GM21528 (cell line): ENCODE results near the gene CCM2.

Experiments
- ATAC-seq: cut with Tn5 transposase; IDR thresholded peaks from one replicate; pipeline ENCODE4 v1.9.1; 2021; ENCODE audit warnings: mild to moderate bottlenecking, moderate library complexity; ENCODE audit not compliant: unreplicated experiment, low FRiP score

CCM2 gene

GRCh38 chr7:45075871-45076796 lies 76.1 kb downstream of the CCM2 start:
- no peak for ATAC-seq

- no peak for ATAC-seq
These were observed 76.9 kb downstream of the CCM2 start for GRCh38 chr7:45076946-45077345.

GRCh38 chr7:45077579-45077978 lies 77.6 kb downstream of the CCM2 start:
- ATAC-seq = no peak

- ATAC-seq = no peak
These were observed 78.2 kb downstream of the CCM2 start for GRCh38 chr7:45078125-45078681.

GRCh38 chr7:45080265-45080957 lies 80.4 kb downstream of the CCM2 start:
- ATAC-seq = no peak

- no peak for ATAC-seq
These were observed 81.1 kb downstream of the CCM2 start for GRCh38 chr7:45080958-45081669.

- no peak for ATAC-seq
These were observed 81.6 kb downstream of the CCM2 start for GRCh38 chr7:45081670-45081974.

GRCh38 chr7:45082031-45082830 lies 82.2 kb downstream of the CCM2 start:
- ATAC-seq = no peak

GRCh38 chr7:45082831-45083331 lies 82.9 kb downstream of the CCM2 start:
- no peak for ATAC-seq

- no peak for ATAC-seq
These were observed 84.3 kb downstream of the CCM2 start for GRCh38 chr7:45084336-45084735.

GRCh38 chr7:45084901-45085618 lies 85.1 kb downstream of the CCM2 start:
- ATAC-seq = no peak

- no peak for ATAC-seq
These were observed 85.7 kb downstream of the CCM2 start for GRCh38 chr7:45085619-45086200.

- no peak for ATAC-seq
These were observed 86.5 kb downstream of the CCM2 start for GRCh38 chr7:45086331-45087065.

GRCh38 chr7:45087301-45088145 lies 87.5 kb downstream of the CCM2 start:
- ATAC-seq = no peak

GRCh38 chr7:45088146-45088701 lies 88.2 kb downstream of the CCM2 start:
- no peak for ATAC-seq

- no peak for ATAC-seq
These were observed 88.9 kb downstream of the CCM2 start, which contains the start of gene NACAD for GRCh38 chr7:45088821-45089340. Gene NACAD (minus strand): TSS chr7:45088969. CDS start chr7:45088894, 75 bp downstream.
